ENCODE measurements around the gene IFITM1. TPM values are rescaled to one million over a fixed set of nuclear protein-coding genes. Genes with fewer than 3 reads are reported as not detected.
"Not testable (repeated sequence)": the region's sequence is repeated elsewhere in the genome, so short reads cannot be mapped to it uniquely, and the experiment has no call there.

The IFITM1 gene
- total RNA-seq, 2 donors from 2014 or later: 182 to 220 TPM

- DNase-seq (ENCODE audit: low spot score): no peak
- no peaks in the 10 kb centered on the region for H3K36me3 ChIP-seq
- H3K27me3 ChIP-seq (replicated peaks; ENCODE audit: insufficient read depth): no peaks in the 10 kb centered on the region
- H3K27ac ChIP-seq: no peak overlapping the region
- TF ChIP-seq CTCF (IDR thresholded peaks at IDR 0.05): no peak
- H3K4me1 ChIP-seq (ENCODE audit: control insufficient read depth in 1 of 2, low read depth in 2 of 2): peaks cover 0 to 9% of the 10 kb centered on the region in 2 donors
- ATAC-seq (ENCODE audit: insufficient number of reproducible peaks, low FRiP score, low read depth): no peak
- H3K4me3 ChIP-seq: no peak overlapping the region
- no peaks in the 10 kb centered on the region for H3K9me3 ChIP-seq
These were observed 27.0 kb downstream of the IFITM1 start for GRCh38 chr11:340539-341512.

- no peaks in the 10 kb centered on the region for H3K36me3 ChIP-seq
- TF ChIP-seq CTCF (IDR thresholded peaks at IDR 0.05): no peak
- H3K4me1 ChIP-seq (ENCODE audit: control insufficient read depth in 1 of 2, low read depth in 2 of 2): no peaks in the 10 kb centered on the region
- no peak for ATAC-seq (ENCODE audit: insufficient number of reproducible peaks, low FRiP score, low read depth)
- H3K4me3 ChIP-seq: no peak overlapping the region
- H3K27me3 ChIP-seq (replicated peaks; ENCODE audit: insufficient read depth): no peaks in the 10 kb centered on the region
- no peak overlapping the region for H3K27ac ChIP-seq
- no peak for DNase-seq (ENCODE audit: low spot score)
- H3K9me3 ChIP-seq: no peaks in the 10 kb centered on the region
These were observed 28.5 kb downstream of the IFITM1 start for GRCh38 chr11:342328-342727.

GRCh38 chr11:344836-345578 is 31.2 kb downstream of the IFITM1 start:
- TF ChIP-seq CTCF (IDR thresholded peaks at IDR 0.05): no peak
- H3K4me3 ChIP-seq: no peak overlapping the region
- no peaks in the 10 kb centered on the region for H3K36me3 ChIP-seq
- H3K27ac ChIP-seq: no peak overlapping the region
- DNase-seq (ENCODE audit: low spot score) (no peak), ATAC-seq (ENCODE audit: insufficient number of reproducible peaks, low FRiP score, low read depth) (no peak)
- no peaks in the 10 kb centered on the region for H3K9me3 ChIP-seq
- peaks cover 0 to 12% of the 10 kb centered on the region in 2 donors for H3K4me1 ChIP-seq (ENCODE audit: control insufficient read depth in 1 of 2, low read depth in 2 of 2)
- no peaks in the 10 kb centered on the region for H3K27me3 ChIP-seq (replicated peaks; ENCODE audit: insufficient read depth)

- no peak overlapping the region for H3K27ac ChIP-seq
- TF ChIP-seq CTCF (IDR thresholded peaks at IDR 0.05): no peak
- no peaks in the 10 kb centered on the region for H3K9me3 ChIP-seq
These were observed 32.7 kb downstream of the IFITM1 start for GRCh38 chr11:346529-346928.

GRCh38 chr11:349270-349954 is 35.6 kb downstream of the IFITM1 start:
- not testable (repeated sequence) for H3K4me3 ChIP-seq; H3K27ac ChIP-seq; H3K9me3 ChIP-seq; DNase-seq (ENCODE audit: low spot score); H3K27me3 ChIP-seq (replicated peaks; ENCODE audit: insufficient read depth); H3K36me3 ChIP-seq; ATAC-seq (ENCODE audit: insufficient number of reproducible peaks, low FRiP score, low read depth)
- H3K4me1 ChIP-seq (ENCODE audit: control insufficient read depth in 1 of 2, low read depth in 2 of 2): peaks cover 11 to 34% of the 10 kb centered on the region in 2 donors

More at GRCh38 chr11:346529-346928, 32.7 kb downstream of the IFITM1 start:
- Histone ChIP-seq H3K27me3 (replicated peaks; ENCODE audit: insufficient read depth) (no peaks in the 10 kb centered on the region), H3K36me3 (no peaks in the 10 kb centered on the region), H3K4me1 (ENCODE audit: control insufficient read depth in 1 of 2, low read depth in 2 of 2) (peaks cover 0 to 12% of the 10 kb centered on the region in 2 donors), H3K4me3 (no peak overlapping the region)
- DNase-seq (ENCODE audit: low spot score): no peak
- ATAC-seq (ENCODE audit: insufficient number of reproducible peaks, low FRiP score, low read depth): no peak

- DNase-seq (ENCODE audit: low spot score); H3K4me3 ChIP-seq: not testable (repeated sequence)
These were observed 36.3 kb downstream of the IFITM1 start for GRCh38 chr11:350033-350722.

More at GRCh38 chr11:350033-350722, 36.3 kb downstream of the IFITM1 start:
- not testable (repeated sequence) for H3K27ac ChIP-seq; H3K27me3 ChIP-seq (replicated peaks; ENCODE audit: insufficient read depth); H3K9me3 ChIP-seq; ATAC-seq (ENCODE audit: insufficient number of reproducible peaks, low FRiP score, low read depth); H3K36me3 ChIP-seq
- H3K4me1 ChIP-seq (ENCODE audit: control insufficient read depth in 1 of 2, low read depth in 2 of 2): peaks cover 13 to 42% of the 10 kb centered on the region in 2 donors
